ENCODE results near the gene GREB1. TPM values are rescaled to one million over a fixed set of nuclear protein-coding genes. Genes with fewer than 3 reads are reported as not detected.

GREB1 gene
- total and polyA plus RNA-seq, 2 experiments from 2014 or later = 12.0 to 35.0 TPM

- H3K4me3 ChIP-seq = no peak overlapping the region
- no peak overlapping the region for H2AFZ ChIP-seq
- no peak for DNase-seq (ENCODE audit: low spot score)
- H3K27ac ChIP-seq (ENCODE audit: low read depth) = no peak overlapping the region
- H3K4me2 ChIP-seq = no peak overlapping the region
- H3K79me2 ChIP-seq (replicated peaks; ENCODE audit: insufficient read depth) = peaks cover 71% of the 10 kb centered on the region
- H3K4me1 ChIP-seq (ENCODE audit: insufficient read depth) = peaks cover 24% of the 10 kb centered on the region
- H3K4me3 Mint-ChIP-seq = no peak overlapping the region
- no peak for TF ChIP-seq STAT1 (IDR thresholded peaks at IDR 0.05; ENCODE audit: unreplicated experiment)
- TF ChIP-seq ZNF462 (CRISPR knock-in tag; IDR thresholded peaks at IDR 0.05) = no peak
- no peak for TF ChIP-seq ZNF114 (CRISPR knock-in tag; IDR thresholded peaks at IDR 0.05)
- no peak for TF ChIP-seq ETS1 (IDR thresholded peaks at IDR 0.05)
- no peak for TF ChIP-seq NANOG (IDR thresholded peaks at IDR 0.05; ENCODE audit: borderline replicate concordance)
- TF ChIP-seq EZH2phosphoT487 (IDR thresholded peaks at IDR 0.05; ENCODE audit: unreplicated experiment) = no peak
- no peak for TF ChIP-seq JUNB (IDR thresholded peaks at IDR 0.05; ENCODE audit: unreplicated experiment)
- TF ChIP-seq CTCF (conservative IDR thresholded peaks at IDR 0.05; ENCODE audit: low read depth in 2 of 2) = no peak
- no peak for TF ChIP-seq ZNF331 (CRISPR knock-in tag; IDR thresholded peaks at IDR 0.05; ENCODE audit: low read depth)
- H3K27me3 ChIP-seq (ENCODE audit: insufficient read depth) = no peaks in the 10 kb centered on the region
- peaks cover 10% of the 10 kb centered on the region for H3K27me3 Mint-ChIP-seq (ENCODE audit: insufficient read depth, low read depth, poor library complexity)
- H3K36me3 Mint-ChIP-seq (ENCODE audit: low read depth) = peaks cover 13% of the 10 kb centered on the region; the same call in 2 of the 3 replicates
- H4K20me1 ChIP-seq (replicated peaks; ENCODE audit: insufficient read depth) = peaks cover 21% of the 10 kb centered on the region
- H3K27ac Mint-ChIP-seq = no peak overlapping the region
- ATAC-seq = no peak
- H3K9me2 ChIP-seq (ENCODE audit: insufficient read depth) = 0 out of 2 replicates have a peak, but pooled peaks cover 1% of the 10 kb centered on the region
- peaks cover 39% of the 10 kb centered on the region for H3K4me1 Mint-ChIP-seq
- 0 out of 2 replicates have a peak, but pooled peaks cover 3% of the 10 kb centered on the region for H3K36me3 ChIP-seq (ENCODE audit: insufficient read depth)
- no peaks in the 10 kb centered on the region; the same call in 1 of the 2 replicates for H3F3A ChIP-seq (replicated peaks; ENCODE audit: low read depth)
- H3K9me3 Mint-ChIP-seq = peaks cover 9% of the 10 kb centered on the region
Measured at GRCh38 chr2:11498543-11499034, 35.3 kb upstream of the GREB1 start.
